Astrocyte of the cerebellum (primary cell): ENCODE results near the gene TMEM154.

ENCODE experiments used
- DNase-seq: peaks from one replicate; pipeline ENCODE4 v3.0.0-alpha.2; 2011; ENCODE audit warnings: low read depth
- H3K4me3 ChIP-seq: 2 replicates; pipeline ENCODE4 v1.5.1; 2011; ENCODE audit warnings: mild to moderate bottlenecking, low read depth, low read length, moderate library complexity
- in situ Hi-C: cut with HindIII; loops from 2 replicates; pipeline ENCODE4 v1.10.0; 2017; ENCODE audit warnings: low sequenced_read_pairs
- TF ChIP-seq, protein P1 (sequence below): IDR thresholded peaks from 2 replicates; pipeline ENCODE4 v1.5.1; 2012; ENCODE audit warnings: low read length, low read depth, moderate library complexity, mild to moderate bottlenecking; ENCODE audit errors: missing control alignments

The TMEM154 gene

DNA sequence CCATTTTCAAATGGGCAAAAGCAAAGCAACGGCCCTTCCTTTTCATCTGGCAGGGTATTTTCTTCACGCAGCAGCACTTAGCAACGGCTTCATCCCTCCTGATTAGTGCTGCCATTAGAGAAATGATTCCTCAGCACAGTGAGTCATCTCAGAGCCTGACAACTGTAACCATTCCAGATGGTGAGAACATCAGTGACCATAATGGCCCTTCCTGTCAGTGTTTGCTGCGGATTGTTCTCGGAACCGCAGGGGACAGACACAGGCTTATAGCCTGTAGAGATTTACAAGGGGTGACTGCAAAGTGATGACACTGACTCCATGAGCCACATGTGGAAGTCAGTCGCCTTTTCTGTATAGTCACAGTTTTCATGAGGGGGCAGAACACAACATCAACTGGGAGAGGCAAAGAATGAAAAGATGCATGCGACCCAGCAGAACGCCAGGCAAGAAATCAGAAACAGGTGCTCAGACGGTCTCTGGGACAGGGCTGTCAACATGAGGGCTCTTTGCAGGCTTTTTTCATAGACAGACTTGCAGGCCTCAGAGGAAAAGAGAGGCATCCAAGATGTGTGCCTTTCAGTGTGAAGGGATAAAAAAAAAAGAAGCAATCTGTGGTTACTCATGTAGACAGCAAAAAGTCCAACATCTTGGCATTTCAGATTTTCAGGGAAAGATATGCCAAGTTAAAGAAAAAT is 74.0 kb downstream of the TMEM154 start:
- TF ChIP-seq, protein P1, sequence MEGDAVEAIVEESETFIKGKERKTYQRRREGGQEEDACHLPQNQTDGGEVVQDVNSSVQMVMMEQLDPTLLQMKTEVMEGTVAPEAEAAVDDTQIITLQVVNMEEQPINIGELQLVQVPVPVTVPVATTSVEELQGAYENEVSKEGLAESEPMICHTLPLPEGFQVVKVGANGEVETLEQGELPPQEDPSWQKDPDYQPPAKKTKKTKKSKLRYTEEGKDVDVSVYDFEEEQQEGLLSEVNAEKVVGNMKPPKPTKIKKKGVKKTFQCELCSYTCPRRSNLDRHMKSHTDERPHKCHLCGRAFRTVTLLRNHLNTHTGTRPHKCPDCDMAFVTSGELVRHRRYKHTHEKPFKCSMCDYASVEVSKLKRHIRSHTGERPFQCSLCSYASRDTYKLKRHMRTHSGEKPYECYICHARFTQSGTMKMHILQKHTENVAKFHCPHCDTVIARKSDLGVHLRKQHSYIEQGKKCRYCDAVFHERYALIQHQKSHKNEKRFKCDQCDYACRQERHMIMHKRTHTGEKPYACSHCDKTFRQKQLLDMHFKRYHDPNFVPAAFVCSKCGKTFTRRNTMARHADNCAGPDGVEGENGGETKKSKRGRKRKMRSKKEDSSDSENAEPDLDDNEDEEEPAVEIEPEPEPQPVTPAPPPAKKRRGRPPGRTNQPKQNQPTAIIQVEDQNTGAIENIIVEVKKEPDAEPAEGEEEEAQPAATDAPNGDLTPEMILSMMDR: no peak
- in situ Hi-C loops: no loop called here
- DNase-seq: peak; percentile 15
- H3K4me3 ChIP-seq: no peak overlapping the region

DNA sequence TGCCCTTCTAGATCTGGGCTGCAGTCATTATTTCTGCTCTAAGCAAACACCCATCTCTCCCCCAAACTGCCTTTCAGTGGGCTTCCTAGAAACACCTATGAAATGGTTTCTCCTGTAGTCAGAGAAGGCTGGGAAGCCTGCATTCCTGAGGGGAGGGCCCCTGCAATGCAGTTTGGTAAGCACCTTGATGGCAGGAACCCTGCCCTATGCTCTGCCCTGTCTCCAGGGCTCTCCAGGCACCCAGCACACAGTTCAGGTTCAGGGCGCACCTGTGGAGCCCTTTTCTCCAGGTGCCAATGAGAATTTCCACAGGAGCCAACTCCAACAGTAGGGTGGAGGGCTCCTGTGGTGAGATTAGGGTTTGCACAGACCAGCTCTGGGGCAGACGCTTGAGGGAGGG is 74.8 kb downstream of the TMEM154 start:
- H3K4me3 ChIP-seq: no peak overlapping the region
- TF ChIP-seq, protein P1: no peak
- no peak for DNase-seq
- in situ Hi-C loops: no loop called here

DNA sequence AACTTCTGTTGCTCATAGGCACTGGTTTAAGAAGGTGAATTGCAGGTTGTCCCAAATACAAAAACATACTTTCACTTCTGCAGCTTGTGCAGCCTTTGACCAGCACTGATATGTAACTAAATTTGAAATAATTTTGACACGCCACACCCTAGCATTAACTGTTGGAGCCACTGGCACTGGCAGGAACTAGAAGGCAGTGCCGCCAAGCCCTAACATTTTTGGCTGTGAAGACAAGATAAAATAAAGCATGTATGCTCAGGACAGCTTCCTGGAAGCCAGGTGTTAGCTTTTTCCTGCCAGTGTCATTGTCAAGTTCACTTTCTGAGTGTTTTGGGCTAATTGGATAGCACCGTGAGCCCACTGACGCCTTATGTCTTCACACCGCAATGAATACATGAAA is 78.6 kb downstream of the TMEM154 start:
- TF ChIP-seq, protein P1: no peak
- no peak for DNase-seq
- in situ Hi-C loops: no loop called here
- no peak overlapping the region for H3K4me3 ChIP-seq

DNA sequence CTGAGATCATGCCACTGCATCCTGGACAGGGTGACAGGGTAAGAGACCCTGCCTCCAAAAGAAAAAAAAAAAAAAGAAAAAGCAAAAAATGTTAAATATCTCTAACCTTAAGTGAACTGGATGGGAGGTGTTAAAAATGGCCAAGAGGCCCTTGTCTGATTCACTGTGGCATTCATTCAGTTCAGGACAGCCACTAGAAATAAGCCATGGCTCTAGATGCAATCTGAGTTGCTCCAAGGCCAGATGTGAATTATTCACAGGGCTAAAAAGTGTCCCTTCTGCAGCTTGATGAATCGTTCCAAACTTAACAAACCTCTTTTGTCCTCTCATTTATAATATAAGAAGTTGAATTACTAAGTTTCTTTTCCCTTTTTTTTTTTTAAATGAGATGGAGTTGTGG is 80.2 kb downstream of the TMEM154 start:
- TF ChIP-seq, protein P1: no peak
- in situ Hi-C loops: no loop called here
- no peak overlapping the region for H3K4me3 ChIP-seq
- DNase-seq: no peak

DNA sequence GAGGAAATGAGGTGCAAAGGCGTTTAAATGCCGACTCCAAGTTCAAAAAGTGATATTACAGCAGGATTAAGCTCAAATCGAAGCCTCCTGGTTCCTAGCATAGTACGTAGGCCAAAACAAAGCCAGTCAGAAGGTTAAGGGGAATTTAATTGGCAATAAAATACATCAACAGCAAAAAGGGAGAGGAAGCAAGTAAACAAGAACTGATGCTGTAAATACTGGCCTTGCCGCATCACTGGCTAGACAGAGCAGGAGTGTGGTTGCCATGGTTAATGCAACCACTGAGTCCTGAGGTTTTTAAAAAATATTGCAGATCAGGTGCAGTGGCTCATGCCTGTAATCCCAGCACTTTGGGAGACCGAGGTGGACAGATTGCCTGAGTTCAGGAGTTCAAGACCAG is 80.7 kb downstream of the TMEM154 start:
- TF ChIP-seq, protein P1: no peak
- DNase-seq: no peak
- in situ Hi-C loops: no loop called here
- no peak overlapping the region for H3K4me3 ChIP-seq

DNA sequence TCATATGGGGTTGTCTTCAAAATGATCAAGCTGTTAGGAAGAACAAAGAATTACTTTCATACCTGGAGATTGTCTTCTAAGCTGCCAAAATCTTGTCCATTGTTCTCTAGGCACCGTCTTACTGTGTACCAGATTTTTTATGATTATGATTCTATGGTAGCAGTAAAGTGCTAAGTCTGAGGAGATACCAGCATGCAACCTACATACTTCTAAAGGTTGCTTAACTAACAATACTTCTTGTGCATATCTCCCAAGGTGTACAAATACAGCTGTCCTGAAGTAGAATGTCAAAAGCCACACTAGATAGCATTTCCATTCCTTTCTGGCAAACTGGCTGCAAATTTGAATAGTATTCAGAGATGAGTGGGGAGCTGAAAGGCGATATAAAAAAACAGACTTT is 81.3 kb downstream of the TMEM154 start:
- TF ChIP-seq, protein P1: no peak
- in situ Hi-C loops: no loop called here

More for the DNA sequence above, 81.3 kb downstream of the TMEM154 start:
- H3K4me3 ChIP-seq: no peak overlapping the region
- no peak for DNase-seq
